Activated naive CD8-positive, alpha-beta T cell (primary cell): ENCODE data around the gene RSBN1L.
"Not testable (repeated sequence)": the region's sequence is repeated elsewhere in the genome, so short reads cannot be mapped to it uniquely, and the experiment has no call there.

Experiments used
- H3K27ac Mint-ChIP-seq: one replicate; pipeline ENCODE4 v1.8.0; 2021; ENCODE audit warnings: mixed read lengths
- H3K27me3 Mint-ChIP-seq: one replicate; pipeline ENCODE4 v1.8.0; 2021; ENCODE audit warnings: mixed read lengths
- H3K36me3 Mint-ChIP-seq: one replicate; pipeline ENCODE4 v1.8.0; 2021; ENCODE audit warnings: mixed read lengths
- H3K4me1 Mint-ChIP-seq: one replicate; pipeline ENCODE4 v1.8.0; 2021; ENCODE audit warnings: low read depth, mixed read lengths
- H3K4me3 Mint-ChIP-seq: one replicate; pipeline ENCODE4 v1.8.0; 2021; ENCODE audit warnings: mild to moderate bottlenecking, mixed read lengths
- H3K9me3 Mint-ChIP-seq: one replicate; pipeline ENCODE4 v1.8.0; 2021; ENCODE audit warnings: low read depth, mixed read lengths

The RSBN1L gene

GRCh38 chr7:77699056-77699455 lies 2.8 kb downstream of the RSBN1L start:
- Mint-ChIP-seq H3K36me3 (peaks cover 5% of the 10 kb centered on the region), H3K4me1 (peaks cover 64% of the 10 kb centered on the region), H3K4me3 (peak overlapping the region; percentile 99), H3K27ac (peak overlapping the region; percentile 41), H3K9me3 (no peaks in the 10 kb centered on the region), H3K27me3 (no peaks in the 10 kb centered on the region)

DNA sequence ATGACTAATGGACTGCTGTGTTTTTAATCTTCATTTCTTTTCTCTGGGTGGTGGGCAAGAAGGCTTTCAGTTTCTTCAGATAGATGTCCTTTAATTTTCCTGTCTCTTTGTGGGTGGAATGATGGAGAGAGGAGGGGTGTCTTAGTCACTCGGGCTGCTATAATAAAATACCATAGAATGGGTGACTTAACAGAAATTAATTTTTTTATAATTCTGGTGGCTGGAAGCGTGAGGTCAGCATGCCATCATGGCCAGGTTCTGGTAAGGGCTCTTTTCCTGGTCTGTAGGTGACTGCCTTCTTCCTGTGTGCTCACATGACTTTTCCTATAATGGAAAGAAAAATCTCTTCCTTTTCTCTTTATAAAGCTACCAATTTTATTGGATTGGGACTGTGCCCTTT lies 6.3 kb downstream of the RSBN1L start:
- Mint-ChIP-seq H3K27ac (peak overlapping the region; percentile 31), H3K36me3 (peaks cover 5% of the 10 kb centered on the region), H3K27me3 (no peaks in the 10 kb centered on the region), H3K4me3 (peak overlapping the region; percentile 50), H3K4me1 (peaks cover 62% of the 10 kb centered on the region), H3K9me3 (no peaks in the 10 kb centered on the region)

GRCh38 chr7:77702968-77703472 lies 6.8 kb downstream of the RSBN1L start:
- H3K36me3 Mint-ChIP-seq = peaks cover 5% of the 10 kb centered on the region
- no peaks in the 10 kb centered on the region for H3K27me3 Mint-ChIP-seq
- no peaks in the 10 kb centered on the region for H3K9me3 Mint-ChIP-seq
- peak overlapping the region; percentile 31 for H3K27ac Mint-ChIP-seq
- peak overlapping the region; percentile 50 for H3K4me3 Mint-ChIP-seq
- peaks cover 63% of the 10 kb centered on the region for H3K4me1 Mint-ChIP-seq

- peaks cover 61% of the 10 kb centered on the region for H3K4me1 Mint-ChIP-seq
These were observed 7.4 kb downstream of the RSBN1L start for GRCh38 chr7:77703669-77704068.

GRCh38 chr7:77707504-77707992 lies 11.3 kb downstream of the RSBN1L start:
- peaks cover 58% of the 10 kb centered on the region for H3K4me1 Mint-ChIP-seq
- no peak overlapping the region for H3K27ac Mint-ChIP-seq
- H3K9me3 Mint-ChIP-seq = no peaks in the 10 kb centered on the region
- H3K27me3 Mint-ChIP-seq = no peaks in the 10 kb centered on the region
- H3K36me3 Mint-ChIP-seq = peaks cover 12% of the 10 kb centered on the region
- no peak overlapping the region for H3K4me3 Mint-ChIP-seq

More at GRCh38 chr7:77703669-77704068, 7.4 kb downstream of the RSBN1L start:
- not testable (repeated sequence) for H3K36me3 Mint-ChIP-seq, H3K27me3 Mint-ChIP-seq, H3K9me3 Mint-ChIP-seq, H3K27ac Mint-ChIP-seq, H3K4me3 Mint-ChIP-seq

DNA sequence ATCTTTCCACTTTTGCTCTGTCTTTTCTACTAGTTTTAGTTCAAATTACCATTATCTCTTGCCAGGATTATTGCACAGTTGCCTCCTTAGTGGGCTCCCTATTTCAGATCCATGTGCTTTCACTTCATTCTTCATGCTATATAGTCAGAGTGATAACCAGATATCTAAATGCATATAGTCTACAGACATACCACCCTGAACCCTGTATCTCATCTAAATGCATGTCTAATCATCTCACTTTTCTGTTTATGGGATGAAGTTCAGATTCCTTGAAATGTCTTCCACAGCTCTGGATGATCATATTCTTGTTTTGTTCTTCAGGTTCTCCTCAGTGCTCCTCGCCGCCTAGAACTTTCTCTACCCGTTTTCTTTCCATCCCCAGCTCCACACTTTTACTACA lies 13.8 kb downstream of the RSBN1L start:
- Mint-ChIP-seq H3K27ac (peak overlapping the region; percentile 52), H3K27me3 (no peaks in the 10 kb centered on the region), H3K4me1 (peaks cover 56% of the 10 kb centered on the region), H3K9me3 (no peaks in the 10 kb centered on the region), H3K36me3 (peaks cover 13% of the 10 kb centered on the region), H3K4me3 (no peak overlapping the region)

GRCh38 chr7:77710861-77711260 lies 14.6 kb downstream of the RSBN1L start:
- peaks cover 62% of the 10 kb centered on the region for H3K4me1 Mint-ChIP-seq
- peaks cover 15% of the 10 kb centered on the region for H3K36me3 Mint-ChIP-seq
- no peak overlapping the region for H3K27ac Mint-ChIP-seq
- H3K9me3 Mint-ChIP-seq = no peaks in the 10 kb centered on the region
- H3K27me3 Mint-ChIP-seq = no peaks in the 10 kb centered on the region
- H3K4me3 Mint-ChIP-seq = no peak overlapping the region

DNA sequence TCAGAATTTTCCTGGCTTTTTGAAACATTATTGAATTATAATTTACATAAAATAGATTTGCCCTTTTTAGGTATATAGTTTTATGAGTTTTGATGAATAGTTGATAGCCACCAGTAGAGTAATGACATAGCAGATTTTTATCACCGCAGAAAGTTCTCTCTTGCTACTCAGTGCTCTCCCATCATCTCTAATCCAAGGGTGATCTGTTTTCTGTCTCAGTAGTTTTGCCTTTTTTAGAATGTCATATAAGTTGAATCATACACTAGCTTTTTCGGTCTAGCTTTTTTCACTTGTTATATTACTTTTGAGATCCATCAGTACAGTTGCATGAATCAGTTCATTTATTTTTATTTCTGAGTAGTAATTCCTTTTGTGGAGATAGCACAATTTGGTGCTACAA lies 17.9 kb downstream of the RSBN1L start:
- Mint-ChIP-seq H3K9me3 (no peaks in the 10 kb centered on the region), H3K36me3 (peaks cover 15% of the 10 kb centered on the region), H3K27ac (peak overlapping the region; percentile 54), H3K4me1 (peaks cover 72% of the 10 kb centered on the region), H3K27me3 (no peaks in the 10 kb centered on the region), H3K4me3 (no peak overlapping the region)

- not testable (repeated sequence) for H3K4me3 Mint-ChIP-seq, H3K9me3 Mint-ChIP-seq, H3K27ac Mint-ChIP-seq, H3K27me3 Mint-ChIP-seq
- Mint-ChIP-seq H3K4me1 (peaks cover 73% of the 10 kb centered on the region), H3K36me3 (peaks cover 13% of the 10 kb centered on the region)
These were observed 18.7 kb downstream of the RSBN1L start for GRCh38 chr7:77714931-77715330.

DNA sequence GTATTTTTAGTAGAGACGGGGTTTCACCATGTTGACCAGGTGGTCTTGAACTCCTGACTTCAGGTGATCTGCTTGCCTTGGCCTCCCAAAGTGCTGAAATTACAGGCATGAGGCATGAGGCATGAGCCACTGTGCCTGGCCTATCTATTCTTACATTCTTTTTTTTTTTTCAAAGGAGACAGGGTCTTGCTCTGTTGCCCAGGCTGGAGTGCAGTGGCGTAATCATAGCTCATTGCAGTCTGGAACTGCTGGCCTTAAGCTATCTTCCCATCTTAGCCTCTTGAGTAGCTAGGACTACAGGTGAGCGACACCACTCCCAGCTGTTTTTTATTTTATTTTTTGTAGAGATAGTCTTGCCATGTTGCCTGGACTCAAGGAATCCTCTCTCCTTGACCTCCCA lies 20.5 kb downstream of the RSBN1L start:
- Mint-ChIP-seq H3K36me3 (peaks cover 7% of the 10 kb centered on the region), H3K27me3 (no peaks in the 10 kb centered on the region), H3K27ac (no peak overlapping the region), H3K4me1 (peaks cover 59% of the 10 kb centered on the region), H3K9me3 (no peaks in the 10 kb centered on the region), H3K4me3 (no peak overlapping the region)

DNA sequence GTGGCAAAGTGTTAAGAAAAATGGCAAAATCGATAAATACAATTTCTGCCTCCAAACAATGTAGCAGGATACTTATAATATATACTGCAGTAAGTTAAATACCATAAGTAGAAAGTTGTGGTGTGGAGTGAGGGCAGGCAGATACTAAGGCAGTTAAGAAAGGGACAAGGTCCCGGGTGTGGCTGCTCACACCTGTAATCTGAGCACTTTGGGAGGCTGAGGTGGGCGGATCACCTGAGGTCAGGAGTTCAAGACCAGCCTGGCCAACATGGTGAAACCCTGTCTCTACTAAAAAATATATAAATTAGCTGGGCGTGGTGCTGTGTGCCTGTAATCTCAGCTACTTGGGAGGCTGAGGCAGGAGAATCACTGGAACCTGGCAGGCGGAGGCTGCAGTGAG lies 21.3 kb downstream of the RSBN1L start:
- peaks cover 55% of the 10 kb centered on the region for H3K4me1 Mint-ChIP-seq
- H3K4me3 Mint-ChIP-seq, H3K27me3 Mint-ChIP-seq: not testable (repeated sequence)

GRCh38 chr7:77727527-77727926 lies 31.3 kb downstream of the RSBN1L start:
- Mint-ChIP-seq H3K27me3 (no peaks in the 10 kb centered on the region), H3K4me1 (peaks cover 50% of the 10 kb centered on the region), H3K27ac (peak overlapping the region; percentile 52), H3K4me3 (peak overlapping the region; percentile 56), H3K9me3 (no peaks in the 10 kb centered on the region), H3K36me3 (no peaks in the 10 kb centered on the region)

More for the DNA sequence above, 21.3 kb downstream of the RSBN1L start:
- H3K36me3 Mint-ChIP-seq, H3K27ac Mint-ChIP-seq, H3K9me3 Mint-ChIP-seq: not testable (repeated sequence)

DNA sequence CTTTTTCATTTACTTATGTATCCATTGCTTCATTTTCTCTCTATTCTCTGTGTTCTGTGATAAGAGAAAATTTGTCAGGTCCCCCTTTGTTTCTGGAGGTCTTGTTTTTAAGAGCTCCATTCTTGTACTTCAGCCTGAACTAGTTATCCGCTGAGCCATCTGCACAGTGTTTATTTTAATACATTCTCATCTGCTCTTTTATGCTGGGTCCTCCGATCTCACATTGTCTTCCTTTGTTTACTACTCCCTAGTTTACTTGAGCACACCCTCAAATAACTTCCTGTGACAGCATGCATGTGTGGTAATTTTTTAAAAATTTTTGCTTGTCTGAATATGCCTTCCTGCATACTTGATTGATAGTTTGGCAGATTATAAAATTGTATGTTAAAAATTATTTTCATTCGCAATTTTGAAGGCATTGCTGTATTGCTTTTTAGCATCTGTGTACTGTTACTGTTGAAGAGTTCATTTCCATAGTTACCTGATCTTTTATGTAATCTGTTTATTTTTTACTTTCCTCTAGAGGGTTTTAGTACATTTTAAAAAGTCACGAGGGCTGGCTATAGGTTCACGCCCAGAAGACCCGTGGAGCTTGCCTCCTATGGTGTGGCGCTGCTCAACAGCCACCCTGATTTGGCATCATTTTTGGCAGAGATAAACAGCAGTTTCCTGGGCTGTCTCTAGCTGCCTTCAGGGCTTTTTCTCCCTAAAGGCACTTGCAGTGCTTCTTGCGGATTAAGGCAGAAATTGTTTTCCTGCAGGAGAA lies 31.9 kb downstream of the RSBN1L start:
- Mint-ChIP-seq H3K9me3 (no peaks in the 10 kb centered on the region), H3K4me3 (peak overlapping the region; percentile 56)

GRCh38 chr7:77729574-77730348 lies 33.5 kb downstream of the RSBN1L start:
- peak overlapping the region; percentile 50 for H3K27ac Mint-ChIP-seq
- H3K9me3 Mint-ChIP-seq = no peaks in the 10 kb centered on the region
- no peaks in the 10 kb centered on the region for H3K27me3 Mint-ChIP-seq
- H3K4me1 Mint-ChIP-seq = peaks cover 56% of the 10 kb centered on the region
- H3K4me3 Mint-ChIP-seq = no peak overlapping the region
- no peaks in the 10 kb centered on the region for H3K36me3 Mint-ChIP-seq

More for the DNA sequence above, 31.9 kb downstream of the RSBN1L start:
- Mint-ChIP-seq H3K36me3 (no peaks in the 10 kb centered on the region), H3K27me3 (no peaks in the 10 kb centered on the region), H3K27ac (peak overlapping the region; percentile 52), H3K4me1 (peaks cover 56% of the 10 kb centered on the region)

GRCh38 chr7:77731716-77732115 lies 35.5 kb downstream of the RSBN1L start:
- Mint-ChIP-seq H3K9me3 (no peaks in the 10 kb centered on the region), H3K4me1 (peaks cover 60% of the 10 kb centered on the region), H3K36me3 (no peaks in the 10 kb centered on the region), H3K27ac (no peak overlapping the region), H3K4me3 (no peak overlapping the region), H3K27me3 (no peaks in the 10 kb centered on the region)
